ENCODE data around the gene NADK2.

Gene NADK2

DNA sequence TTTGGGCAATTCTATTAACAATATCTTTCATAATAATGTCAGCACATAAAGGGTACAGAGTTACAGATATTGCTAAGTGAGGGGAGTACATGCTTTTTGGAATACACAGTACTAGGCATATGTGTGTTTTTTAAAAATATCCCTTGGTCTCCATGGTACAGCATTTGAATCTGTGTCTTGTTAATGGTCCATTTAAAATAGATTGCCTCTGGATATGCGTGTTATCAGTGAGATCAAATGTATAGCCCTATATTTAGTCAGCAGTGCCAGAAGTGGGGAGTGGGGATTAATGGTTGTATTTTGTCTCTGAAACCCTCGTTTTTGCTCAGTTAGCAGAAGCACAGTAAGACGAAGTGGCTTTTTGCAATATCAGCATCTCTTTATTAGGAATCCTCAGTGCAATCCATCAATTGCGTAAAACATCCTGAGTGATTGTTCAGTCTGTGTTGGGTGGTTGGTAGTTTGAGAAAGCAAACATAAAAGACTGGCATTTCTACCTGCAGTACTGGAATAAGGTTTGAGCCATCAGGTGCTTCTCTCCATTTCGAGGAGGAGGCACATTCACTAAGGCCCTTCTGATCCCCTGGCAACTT, 70.8 kb downstream of the NADK2 start:
- DNase-seq (ENCODE audit: low read depth in 1 of 2, low spot score in 1 of 2) = no peak
- H3K27ac ChIP-seq (replicated peaks) = no peak overlapping the region
- H3K4me3 ChIP-seq (replicated peaks; ENCODE audit: insufficient read depth, low read length) = no peak overlapping the region
- TF ChIP-seq, protein P1, sequence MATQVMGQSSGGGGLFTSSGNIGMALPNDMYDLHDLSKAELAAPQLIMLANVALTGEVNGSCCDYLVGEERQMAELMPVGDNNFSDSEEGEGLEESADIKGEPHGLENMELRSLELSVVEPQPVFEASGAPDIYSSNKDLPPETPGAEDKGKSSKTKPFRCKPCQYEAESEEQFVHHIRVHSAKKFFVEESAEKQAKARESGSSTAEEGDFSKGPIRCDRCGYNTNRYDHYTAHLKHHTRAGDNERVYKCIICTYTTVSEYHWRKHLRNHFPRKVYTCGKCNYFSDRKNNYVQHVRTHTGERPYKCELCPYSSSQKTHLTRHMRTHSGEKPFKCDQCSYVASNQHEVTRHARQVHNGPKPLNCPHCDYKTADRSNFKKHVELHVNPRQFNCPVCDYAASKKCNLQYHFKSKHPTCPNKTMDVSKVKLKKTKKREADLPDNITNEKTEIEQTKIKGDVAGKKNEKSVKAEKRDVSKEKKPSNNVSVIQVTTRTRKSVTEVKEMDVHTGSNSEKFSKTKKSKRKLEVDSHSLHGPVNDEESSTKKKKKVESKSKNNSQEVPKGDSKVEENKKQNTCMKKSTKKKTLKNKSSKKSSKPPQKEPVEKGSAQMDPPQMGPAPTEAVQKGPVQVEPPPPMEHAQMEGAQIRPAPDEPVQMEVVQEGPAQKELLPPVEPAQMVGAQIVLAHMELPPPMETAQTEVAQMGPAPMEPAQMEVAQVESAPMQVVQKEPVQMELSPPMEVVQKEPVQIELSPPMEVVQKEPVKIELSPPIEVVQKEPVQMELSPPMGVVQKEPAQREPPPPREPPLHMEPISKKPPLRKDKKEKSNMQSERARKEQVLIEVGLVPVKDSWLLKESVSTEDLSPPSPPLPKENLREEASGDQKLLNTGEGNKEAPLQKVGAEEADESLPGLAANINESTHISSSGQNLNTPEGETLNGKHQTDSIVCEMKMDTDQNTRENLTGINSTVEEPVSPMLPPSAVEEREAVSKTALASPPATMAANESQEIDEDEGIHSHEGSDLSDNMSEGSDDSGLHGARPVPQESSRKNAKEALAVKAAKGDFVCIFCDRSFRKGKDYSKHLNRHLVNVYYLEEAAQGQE (IDR thresholded peaks at IDR 0.05; ENCODE audit: insufficient replicate concordance, low read depth) = no peak
- TF ChIP-seq, protein P2, sequence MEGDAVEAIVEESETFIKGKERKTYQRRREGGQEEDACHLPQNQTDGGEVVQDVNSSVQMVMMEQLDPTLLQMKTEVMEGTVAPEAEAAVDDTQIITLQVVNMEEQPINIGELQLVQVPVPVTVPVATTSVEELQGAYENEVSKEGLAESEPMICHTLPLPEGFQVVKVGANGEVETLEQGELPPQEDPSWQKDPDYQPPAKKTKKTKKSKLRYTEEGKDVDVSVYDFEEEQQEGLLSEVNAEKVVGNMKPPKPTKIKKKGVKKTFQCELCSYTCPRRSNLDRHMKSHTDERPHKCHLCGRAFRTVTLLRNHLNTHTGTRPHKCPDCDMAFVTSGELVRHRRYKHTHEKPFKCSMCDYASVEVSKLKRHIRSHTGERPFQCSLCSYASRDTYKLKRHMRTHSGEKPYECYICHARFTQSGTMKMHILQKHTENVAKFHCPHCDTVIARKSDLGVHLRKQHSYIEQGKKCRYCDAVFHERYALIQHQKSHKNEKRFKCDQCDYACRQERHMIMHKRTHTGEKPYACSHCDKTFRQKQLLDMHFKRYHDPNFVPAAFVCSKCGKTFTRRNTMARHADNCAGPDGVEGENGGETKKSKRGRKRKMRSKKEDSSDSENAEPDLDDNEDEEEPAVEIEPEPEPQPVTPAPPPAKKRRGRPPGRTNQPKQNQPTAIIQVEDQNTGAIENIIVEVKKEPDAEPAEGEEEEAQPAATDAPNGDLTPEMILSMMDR (IDR thresholded peaks at IDR 0.05; ENCODE audit: insufficient read depth, low read length) = no peak
- TF ChIP-seq GABPA (IDR thresholded peaks at IDR 0.05; ENCODE audit: low read depth) = no peak
- TF ChIP-seq SPI1 (IDR thresholded peaks at IDR 0.05; ENCODE audit: borderline replicate concordance, low read depth) = no peak
- no peaks in the 10 kb centered on the region for H3K27me3 ChIP-seq (ENCODE audit: insufficient read depth, poor library complexity, severe bottlenecking)

DNA sequence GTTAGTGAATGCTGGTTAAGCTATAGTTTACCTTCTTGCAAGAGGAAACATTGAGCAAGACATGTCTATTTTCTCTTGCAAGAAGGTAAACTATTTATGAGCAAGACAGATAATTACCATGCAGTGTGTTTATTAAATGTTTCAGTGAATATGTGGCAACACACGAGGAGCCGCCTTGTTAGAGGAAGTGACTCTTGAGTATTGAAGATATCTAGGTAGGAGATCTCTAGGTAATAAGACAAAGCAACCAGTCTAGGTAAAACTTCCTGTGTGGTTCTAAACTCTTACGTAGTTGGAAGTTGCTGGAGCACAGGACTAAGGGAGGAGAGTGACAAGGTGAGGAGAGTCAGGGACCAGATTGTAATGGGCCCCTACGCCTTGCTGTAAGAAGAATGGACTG, 73.0 kb downstream of the NADK2 start:
- H3K4me3 ChIP-seq (replicated peaks; ENCODE audit: insufficient read depth, low read length) = no peak overlapping the region
- H3K27me3 ChIP-seq (ENCODE audit: insufficient read depth, poor library complexity, severe bottlenecking) = no peaks in the 10 kb centered on the region
- TF ChIP-seq, protein P2 (IDR thresholded peaks at IDR 0.05; ENCODE audit: insufficient read depth, low read length) = no peak
- TF ChIP-seq POLR2AphosphoS5 (IDR thresholded peaks at IDR 0.05; ENCODE audit: low read depth) = no peak
- TF ChIP-seq, protein P1 (IDR thresholded peaks at IDR 0.05; ENCODE audit: insufficient replicate concordance, low read depth) = no peak
- no peak for TF ChIP-seq GABPA (IDR thresholded peaks at IDR 0.05; ENCODE audit: low read depth)
- peak; percentile 21; the same call in 1 of the 2 replicates for TF ChIP-seq SPI1 (IDR thresholded peaks at IDR 0.05; ENCODE audit: borderline replicate concordance, low read depth)
- no peak for DNase-seq (ENCODE audit: low read depth in 1 of 2, low spot score in 1 of 2)
- no peak overlapping the region for H3K27ac ChIP-seq (replicated peaks)

DNA sequence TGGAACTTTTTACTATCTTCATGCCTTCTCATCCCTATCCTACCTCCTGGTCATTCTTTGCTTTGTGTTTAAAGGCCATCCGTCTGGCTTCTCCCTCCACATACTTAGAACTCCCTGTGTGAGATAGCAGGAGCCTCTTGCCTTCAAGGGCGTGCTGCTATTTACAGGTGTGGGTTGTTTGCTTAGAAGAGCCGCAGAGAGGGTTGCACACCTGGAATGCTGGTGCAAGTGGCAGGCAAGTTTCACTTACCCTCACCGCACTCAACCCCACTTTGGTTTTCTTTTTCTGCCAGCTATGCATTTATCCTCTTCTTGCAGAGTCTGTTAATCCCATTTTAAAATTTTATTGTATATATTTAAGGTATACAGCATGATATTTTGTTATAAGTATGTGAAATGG, 77.3 kb downstream of the NADK2 start:
- no peak for TF ChIP-seq SPI1 (IDR thresholded peaks at IDR 0.05; ENCODE audit: borderline replicate concordance, low read depth)
- TF ChIP-seq, protein P2 (IDR thresholded peaks at IDR 0.05; ENCODE audit: insufficient read depth, low read length) = no peak
- TF ChIP-seq, protein P1 (IDR thresholded peaks at IDR 0.05; ENCODE audit: insufficient replicate concordance, low read depth) = no peak
- no peak for TF ChIP-seq GABPA (IDR thresholded peaks at IDR 0.05; ENCODE audit: low read depth)
- TF ChIP-seq POLR2AphosphoS5 (IDR thresholded peaks at IDR 0.05; ENCODE audit: low read depth) = no peak
- Histone ChIP-seq H3K27ac (replicated peaks) (no peak overlapping the region), H3K27me3 (ENCODE audit: insufficient read depth, poor library complexity, severe bottlenecking) (no peaks in the 10 kb centered on the region), H3K4me3 (replicated peaks; ENCODE audit: insufficient read depth, low read length) (no peak overlapping the region)
- no peak for DNase-seq (ENCODE audit: low read depth in 1 of 2, low spot score in 1 of 2)

Measured in HL-60 (cell line).